CD4-positive, alpha-beta memory T cell (primary cell): ENCODE results near the gene CWC27. TPM values are rescaled to one million over a fixed set of nuclear protein-coding genes. Genes with fewer than 3 reads are reported as not detected.

Source experiments
- CTCF ChIA-PET: fragments of 350-600 bp; sonication (Branson Sonifier 250); formaldehyde crosslinking; loops from one replicate; lab custom pipeline; 2021; ENCODE audit warnings: inconsistent platforms; ENCODE audit not compliant: partially characterized antibody; lab: Charles Lee
- POLR2A ChIA-PET: fragments of 350-600 bp; sonication (Branson Sonifier 250); formaldehyde crosslinking; loops from one replicate; lab custom pipeline; 2021; ENCODE audit not compliant: partially characterized antibody; lab: Charles Lee
- DNase-seq, 5 donors: peaks; one replicate each; pipeline versions ENCODE4 v3.0.0 to v3.0.0-alpha.2; 2020 to 2022; ENCODE audit warnings: mixed read lengths in 1 of 5
- H3K27ac ChIP-seq: one replicate; pipeline ENCODE4 v1.7.0; 2013; ENCODE audit warnings: low read depth, low read length
- H3K27me3 ChIP-seq: 2 replicates; pipeline ENCODE4 v1.7.0; 2013; ENCODE audit warnings: mild to moderate bottlenecking, low read length, moderate library complexity; ENCODE audit not compliant: insufficient read depth
- H3K36me3 ChIP-seq: 2 replicates; pipeline ENCODE4 v1.7.0; 2013; ENCODE audit warnings: mild to moderate bottlenecking, low read length, moderate library complexity; ENCODE audit not compliant: insufficient read depth
- H3K4me1 ChIP-seq: 2 replicates; pipeline ENCODE4 v1.7.0; 2013; ENCODE audit warnings: mild to moderate bottlenecking, low read length, moderate library complexity; ENCODE audit not compliant: insufficient read depth
- H3K4me3 ChIP-seq, 2 donors: one replicate each; pipeline ENCODE4 v1.7.0; 2013; ENCODE audit warnings: low read length in 2 of 2, mild to moderate bottlenecking in 1 of 2
- H3K9me3 ChIP-seq, 2 donors: one replicate each; pipeline ENCODE4 v1.7.0; 2013; ENCODE audit warnings: low read length in 2 of 2, control low read depth in 1 of 2; ENCODE audit not compliant: control insufficient read depth in 1 of 2
- H3K27ac Mint-ChIP-seq, 7 donors: one replicate each; pipeline ENCODE4 v1.8.0; 2020 to 2021; ENCODE audit warnings: mixed read lengths in 7 of 7, mild to moderate bottlenecking in 6 of 7, inconsistent platforms in 3 of 7, moderate library complexity in 3 of 7
- H3K27me3 Mint-ChIP-seq, 2 donors: one replicate each; pipeline ENCODE4 v1.8.0; 2020 to 2021; ENCODE audit warnings: mixed read lengths in 2 of 2
- H3K36me3 Mint-ChIP-seq, 2 donors: one replicate each; pipeline ENCODE4 v1.8.0; 2020 to 2021; ENCODE audit warnings: mixed read lengths in 2 of 2, inconsistent platforms in 1 of 2, mild to moderate bottlenecking in 1 of 2
- H3K4me1 Mint-ChIP-seq, 4 donors: one replicate each; pipeline ENCODE4 v1.8.0; 2020 to 2021; ENCODE audit warnings: mixed read lengths in 4 of 4, mild to moderate bottlenecking in 1 of 4
- H3K4me3 Mint-ChIP-seq, 8 donors: one replicate each; pipeline ENCODE4 v1.8.0; 2020 to 2021; ENCODE audit warnings: mixed read lengths in 8 of 8, mild to moderate bottlenecking in 7 of 8, moderate library complexity in 6 of 8, inconsistent platforms in 3 of 8
- H3K9me3 Mint-ChIP-seq, 8 donors: one replicate each; pipeline ENCODE4 v1.8.0; 2020 to 2021; ENCODE audit warnings: mixed read lengths in 8 of 8, mild to moderate bottlenecking in 5 of 8, inconsistent platforms in 3 of 8, moderate library complexity in 1 of 8
- intact Hi-C: fragments of 100-400 bp; cut with micrococcal nuclease; formaldehyde crosslinking; loops from one replicate; pipeline ENCODE4 v1.15.1; 2023
- polyA plus RNA-seq, 2 donors: library from polyadenylated mRNA; unstranded; fragments of 300-500 nt; fragmentation: Illumina TruSeq; gene quantifications; one replicate each; pipeline ENCODE4 v1.2.3, GENCODE V29; 2021
- total RNA-seq, 2 experiments: library from RNA; stranded (reverse); gene quantifications; one replicate each; pipeline ENCODE4 v1.2.3, GENCODE V29; 2021

CWC27 gene
- total and polyA plus RNA-seq, 4 experiments from 2014 or later, result 16.8 to 37.7 (median 22.9) TPM

DNA sequence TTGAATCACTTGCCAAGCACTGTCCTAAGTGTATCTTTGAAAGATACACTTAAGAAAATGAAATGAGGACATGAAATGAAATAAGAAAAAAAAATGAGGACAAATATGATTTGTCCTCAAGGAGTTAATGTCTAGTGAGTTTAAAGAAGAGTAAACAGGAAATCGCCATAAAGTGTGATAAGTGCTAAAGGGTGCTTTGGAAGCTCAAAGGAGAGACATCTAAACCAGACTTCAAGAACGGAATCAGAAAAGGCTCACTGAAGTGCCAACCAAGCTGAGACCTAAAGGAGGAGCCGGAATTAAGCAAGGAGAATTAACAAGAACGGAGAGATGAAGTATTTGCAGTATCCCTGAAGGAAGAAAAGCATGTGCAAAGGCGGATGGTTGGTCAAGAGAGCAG, 200.8 kb downstream of the CWC27 start:
- POLR2A ChIA-PET, result no interaction called here
- CTCF ChIA-PET, result no interaction called here
- H3K4me1 ChIP-seq, result no peaks in the 10 kb centered on the region
- no peaks in the 10 kb centered on the region for H3K27me3 ChIP-seq
- H3K4me3 ChIP-seq, result no peak overlapping the region
- H3K27ac ChIP-seq, result no peak overlapping the region
- peaks cover 3% of the 10 kb centered on the region for H3K36me3 ChIP-seq
- Mint-ChIP-seq H3K27me3 (no peaks in the 10 kb centered on the region), H3K4me1 (peaks cover 0 to 5% (median under 1%) of the 10 kb centered on the region in 4 donors), H3K27ac (peak overlapping the region in 2 of 7 donors; percentile 18 to 80), H3K9me3 (no peaks in the 10 kb centered on the region), H3K4me3 (no peak overlapping the region), H3K36me3 (peaks cover 24 to 33% of the 10 kb centered on the region in 2 donors)
- no peak for DNase-seq
- intact Hi-C loops, result no loop called here
- H3K9me3 ChIP-seq, result no peaks in the 10 kb centered on the region

DNA sequence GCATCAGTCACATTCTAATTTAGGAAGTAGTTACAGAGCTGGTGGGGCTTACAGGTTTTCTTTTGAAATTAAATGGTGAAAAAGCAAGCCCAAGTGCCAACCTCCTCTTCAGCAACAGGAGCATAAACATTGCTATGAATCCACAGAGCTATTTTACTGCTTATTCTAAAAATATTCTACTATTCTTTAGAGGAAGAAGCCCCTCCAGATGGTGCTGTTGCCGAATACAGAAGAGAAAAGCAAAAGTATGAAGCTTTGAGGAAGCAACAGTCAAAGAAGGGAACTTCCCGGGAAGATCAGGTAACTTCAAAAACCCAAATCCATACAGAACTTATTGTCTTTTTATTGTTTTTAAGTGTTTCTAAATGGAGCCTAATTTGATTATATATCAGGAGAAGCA, 202.8 kb downstream of the CWC27 start:
- Mint-ChIP-seq H3K27ac (no peak overlapping the region), H3K36me3 (peaks cover 28 to 39% of the 10 kb centered on the region in 2 donors), H3K4me1 (peaks cover 0 to 5% (median under 1%) of the 10 kb centered on the region in 4 donors), H3K27me3 (no peaks in the 10 kb centered on the region), H3K9me3 (no peaks in the 10 kb centered on the region), H3K4me3 (no peak overlapping the region)
- Histone ChIP-seq H3K9me3 (no peaks in the 10 kb centered on the region), H3K27ac (no peak overlapping the region), H3K27me3 (no peaks in the 10 kb centered on the region), H3K4me1 (no peaks in the 10 kb centered on the region), H3K36me3 (peaks cover 3% of the 10 kb centered on the region), H3K4me3 (no peak overlapping the region)
- intact Hi-C loops, result no loop called here
- POLR2A ChIA-PET, result no interaction called here
- CTCF ChIA-PET, result interaction anchor here (0.6 to 1.1 kb wide), 2 partner anchors 8 to 511 kb away, joined by 3 read pairs; no protein-coding TSS in a partner anchor
- no peak for DNase-seq

DNA sequence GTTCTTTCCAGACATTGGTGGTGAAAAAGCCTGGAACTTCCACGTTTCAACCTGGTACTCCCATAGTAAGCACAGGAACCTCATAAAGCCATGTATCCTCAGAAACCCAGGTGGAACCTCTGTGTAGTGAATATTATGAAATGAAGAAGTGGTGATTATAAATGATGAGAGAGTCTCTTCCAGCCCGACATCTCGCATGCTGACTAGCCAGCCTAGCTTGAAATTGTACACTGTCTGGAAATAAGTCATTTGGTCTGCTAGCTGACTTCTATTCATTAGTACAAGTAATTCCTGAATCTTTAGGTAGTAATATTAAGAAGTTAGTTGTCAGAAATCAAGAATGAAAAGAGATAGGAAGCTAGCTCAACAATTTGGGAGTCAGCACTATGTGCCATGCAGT, 203.3 kb downstream of the CWC27 start:
- Mint-ChIP-seq H3K9me3 (no peaks in the 10 kb centered on the region), H3K4me3 (no peak overlapping the region), H3K27ac (no peak overlapping the region), H3K36me3 (peaks cover 28 to 39% of the 10 kb centered on the region in 2 donors), H3K27me3 (no peaks in the 10 kb centered on the region), H3K4me1 (peaks cover 0 to 5% (median under 1%) of the 10 kb centered on the region in 4 donors)
- peaks cover 3% of the 10 kb centered on the region for H3K36me3 ChIP-seq
- H3K4me1 ChIP-seq, result no peaks in the 10 kb centered on the region
- DNase-seq, result no peak
- H3K9me3 ChIP-seq, result no peaks in the 10 kb centered on the region
- intact Hi-C loops, result no loop called here
- H3K27me3 ChIP-seq, result no peaks in the 10 kb centered on the region
- H3K4me3 ChIP-seq, result no peak overlapping the region
- ChIA-PET POLR2A (no interaction called here), CTCF (interaction anchor here (0.6 to 1.1 kb wide), 2 partner anchors 8 to 510 kb away, joined by 3 read pairs; no protein-coding TSS in a partner anchor)
- no peak overlapping the region for H3K27ac ChIP-seq

DNA sequence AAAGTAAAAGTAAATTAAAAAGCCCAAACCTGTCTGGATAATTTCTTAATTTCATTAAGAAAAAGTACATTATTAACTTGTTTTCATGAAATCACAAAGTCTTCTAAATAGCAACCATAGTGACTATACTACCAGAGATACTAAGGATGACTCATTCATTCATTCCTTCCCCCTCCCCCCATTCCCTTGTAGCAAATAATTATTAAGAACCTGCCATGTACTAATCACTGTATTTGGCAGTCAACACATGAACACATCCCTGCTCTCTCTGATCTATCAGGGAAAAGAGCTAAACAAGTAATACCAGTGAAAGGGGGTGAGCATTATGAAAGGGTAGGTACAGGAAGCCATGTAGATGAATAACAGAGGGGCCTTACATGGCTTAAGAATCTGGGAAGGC, 203.9 kb downstream of the CWC27 start:
- H3K9me3 Mint-ChIP-seq, result no peaks in the 10 kb centered on the region
- CTCF ChIA-PET, result interaction anchor here (1.1 kb wide), 1 partner anchor 9 kb away, joined by 3 read pairs; no protein-coding TSS in a partner anchor
- Histone ChIP-seq H3K9me3 (no peaks in the 10 kb centered on the region), H3K27ac (no peak overlapping the region), H3K4me3 (no peak overlapping the region), H3K27me3 (no peaks in the 10 kb centered on the region), H3K36me3 (peaks cover 3% of the 10 kb centered on the region), H3K4me1 (no peaks in the 10 kb centered on the region)
- no peak for DNase-seq
- H3K4me3 Mint-ChIP-seq, result no peak overlapping the region
- H3K4me1 Mint-ChIP-seq, result peaks cover 0 to 5% (median under 1%) of the 10 kb centered on the region in 4 donors
- H3K36me3 Mint-ChIP-seq, result peaks cover 34 to 41% of the 10 kb centered on the region in 2 donors
- intact Hi-C loops, result no loop called here
- H3K27ac Mint-ChIP-seq, result no peak overlapping the region
- POLR2A ChIA-PET, result no interaction called here
- no peaks in the 10 kb centered on the region for H3K27me3 Mint-ChIP-seq

DNA sequence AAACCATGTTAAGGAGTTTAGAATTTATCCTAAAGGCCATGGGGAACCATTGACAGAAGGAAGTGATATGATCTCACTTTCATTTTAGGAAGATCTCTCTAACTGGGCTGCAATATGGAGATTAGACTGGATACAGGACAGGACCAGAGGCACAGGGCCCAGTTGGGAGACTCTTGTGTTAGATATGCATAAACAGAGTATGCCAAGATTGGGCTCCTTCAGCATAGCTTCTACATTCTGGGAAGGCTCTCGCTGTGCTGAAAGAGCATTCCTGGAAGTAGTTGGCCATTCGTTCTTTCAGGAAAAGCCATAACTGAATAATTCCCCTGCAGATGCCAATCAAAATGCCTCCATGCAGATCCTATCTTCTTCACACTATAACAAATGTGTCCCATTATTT, 204.5 kb downstream of the CWC27 start:
- Histone ChIP-seq H3K9me3 (no peaks in the 10 kb centered on the region), H3K4me3 (no peak overlapping the region), H3K27ac (no peak overlapping the region), H3K27me3 (no peaks in the 10 kb centered on the region), H3K4me1 (no peaks in the 10 kb centered on the region), H3K36me3 (peaks cover 3% of the 10 kb centered on the region)
- Mint-ChIP-seq H3K4me1 (peaks cover 0 to 6% (median under 1%) of the 10 kb centered on the region in 4 donors), H3K36me3 (peaks cover 39 to 47% of the 10 kb centered on the region in 2 donors), H3K4me3 (no peak overlapping the region), H3K27me3 (no peaks in the 10 kb centered on the region), H3K9me3 (no peaks in the 10 kb centered on the region), H3K27ac (no peak overlapping the region)
- POLR2A ChIA-PET, result no interaction called here
- intact Hi-C loops, result no loop called here
- no peak for DNase-seq
- CTCF ChIA-PET, result no interaction called here

DNA sequence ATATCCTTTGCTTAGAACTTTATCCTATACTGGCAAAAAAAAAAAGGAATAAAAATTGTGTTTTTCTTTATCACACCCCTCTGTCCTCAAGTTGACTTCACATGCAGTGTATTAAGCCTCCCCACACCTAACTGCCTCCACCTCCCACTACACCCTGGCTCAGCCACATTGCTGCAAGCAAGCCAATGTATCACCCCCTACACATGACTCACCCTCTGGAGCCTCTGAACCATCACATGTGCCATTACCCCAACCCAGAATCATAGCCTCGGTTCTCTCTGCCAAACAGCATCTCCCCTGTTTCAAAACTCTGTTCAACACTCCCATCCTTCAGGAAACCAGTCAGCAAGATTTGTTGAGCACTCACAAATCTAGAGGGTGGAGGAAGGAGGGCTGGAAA, 209.0 kb downstream of the CWC27 start:
- Histone ChIP-seq H3K4me3 (no peak overlapping the region), H3K9me3 (no peaks in the 10 kb centered on the region), H3K27ac (no peak overlapping the region), H3K4me1 (no peaks in the 10 kb centered on the region), H3K27me3 (no peaks in the 10 kb centered on the region), H3K36me3 (no peaks in the 10 kb centered on the region)
- no peak overlapping the region for H3K27ac Mint-ChIP-seq
- H3K27me3 Mint-ChIP-seq, result no peaks in the 10 kb centered on the region
- H3K36me3 Mint-ChIP-seq, result peaks cover 42 to 47% of the 10 kb centered on the region in 2 donors
- intact Hi-C loops, result no loop called here
- ChIA-PET CTCF (no interaction called here), POLR2A (no interaction called here)
- H3K4me3 Mint-ChIP-seq, result no peak overlapping the region
- peaks cover 0 to 2% (median 0%) of the 10 kb centered on the region in 4 donors for H3K4me1 Mint-ChIP-seq
- no peak for DNase-seq
- no peaks in the 10 kb centered on the region for H3K9me3 Mint-ChIP-seq

DNA sequence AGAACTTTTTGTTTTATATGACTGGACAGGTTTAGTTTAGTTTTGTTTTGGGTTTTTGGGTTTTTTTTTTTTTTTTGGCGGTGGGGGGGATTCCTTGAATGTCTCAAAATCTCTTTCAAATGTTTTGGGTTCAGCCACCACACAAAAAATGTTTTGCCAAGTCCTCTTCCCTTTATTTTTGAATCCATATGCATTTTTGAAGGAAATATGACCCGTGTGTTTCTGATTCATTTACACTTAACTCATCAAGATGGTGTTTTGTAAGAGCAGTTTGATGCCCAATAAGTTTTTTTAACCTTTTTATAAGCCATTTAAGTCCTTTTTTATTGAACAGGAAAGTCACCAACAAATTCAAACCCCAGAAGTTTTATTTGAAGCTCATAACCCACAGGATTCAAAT, 209.8 kb downstream of the CWC27 start:
- no peak overlapping the region for H3K27ac Mint-ChIP-seq
- H3K4me3 ChIP-seq, result no peak overlapping the region
- H3K36me3 ChIP-seq, result no peaks in the 10 kb centered on the region
- H3K4me1 Mint-ChIP-seq, result peaks cover 0 to 2% (median 0%) of the 10 kb centered on the region in 4 donors
- intact Hi-C loops, result no loop called here
- no peaks in the 10 kb centered on the region for H3K27me3 ChIP-seq
- POLR2A ChIA-PET, result no interaction called here
- H3K9me3 ChIP-seq, result no peaks in the 10 kb centered on the region
- no peak overlapping the region for H3K27ac ChIP-seq
- H3K36me3 Mint-ChIP-seq, result peaks cover 34 to 45% of the 10 kb centered on the region in 2 donors
- DNase-seq, result no peak
- H3K4me3 Mint-ChIP-seq, result no peak overlapping the region
- CTCF ChIA-PET, result interaction anchor here (1.0 kb wide), 1 partner anchor 12 kb away, joined by 3 read pairs; no protein-coding TSS in a partner anchor
- no peaks in the 10 kb centered on the region for H3K27me3 Mint-ChIP-seq
- H3K9me3 Mint-ChIP-seq, result no peaks in the 10 kb centered on the region
- H3K4me1 ChIP-seq, result no peaks in the 10 kb centered on the region
